HepG2 (cell line): ENCODE data around the gene UST. TPM values are rescaled to one million over a fixed set of nuclear protein-coding genes. Genes with fewer than 3 reads are reported as not detected.
A peak's percentile ranks its signal among the peaks of the same experiment; 100 is the strongest.

Source experiments
- ATAC-seq: fragments of 200-7000 bp; cut with Tn5 transposase; 3 replicates; pipeline ENCODE4 v1.9.1; 2020; ENCODE audit warnings: mild to moderate bottlenecking, moderate library complexity
- BruUV-seq: library from RNA; stranded (reverse); fragments of 400-500 nt; replicated peaks from 2 replicates; lab custom pipeline; 2021; lab: Mats Ljungman, UMichigan
- CTCF ChIA-PET: fragments of 300-600 bp; formaldehyde crosslinking; extraction: SDS; loops from one replicate; lab custom pipeline; 2021; ENCODE audit warnings: low total read pairs, inconsistent platforms, low intra/inter-chr PET ratio; lab: Yijun Ruan, JAX
- POLR2A ChIA-PET: fragments of 350-600 bp; sonication (Branson Sonifier 250); formaldehyde crosslinking; loops from one replicate; lab custom pipeline; 2020; ENCODE audit warnings: antibody characterized with exemption, inconsistent platforms; lab: Yijun Ruan, JAX
- DNase-seq: peaks from one replicate; pipeline ENCODE4 v3.0.0-alpha.2; 2015; ENCODE audit warnings: low spot score
- FAIRE-seq: peaks from 3 replicates; lab custom pipeline; 2011; peaks lifted over from hg19 to GRCh38; lab: Jason Lieb, UNC
- H2AFZ ChIP-seq: one replicate; pipeline ENCODE4 v1.6.1; 2011; ENCODE audit warnings: low read length, inconsistent platforms
- H3K27ac ChIP-seq: fragments of 300-600 bp; 3 replicates; pipeline ENCODE4 v1.8.0; 2011; ENCODE audit warnings: mixed run types, mild to moderate bottlenecking, mixed read lengths, low read length, inconsistent platforms; ENCODE audit not compliant: insufficient read depth; ENCODE audit errors: extremely low read length
- H3K27me3 ChIP-seq, 2 experiments: fragments of 200-600 bp in 1 of 2; 2 replicates in 1 of 2; 3 replicates in 1 of 2; pipeline versions ENCODE4 v1.6.0 to v1.8.0; 2011; ENCODE audit warnings: low read length in 2 of 2, mild to moderate bottlenecking in 2 of 2, moderate library complexity in 2 of 2, inconsistent platforms in 1 of 2; ENCODE audit not compliant: insufficient read depth in 2 of 2, control insufficient read depth in 1 of 2
- H3K36me3 ChIP-seq, 2 experiments: fragments of 200-600 bp in 1 of 2; replicated peaks in 1 of 2; 2 replicates in 1 of 2; 3 replicates in 1 of 2; pipeline versions ENCODE4 v1.5.1 to v1.8.0; 2011; ENCODE audit warnings: low read length in 2 of 2, inconsistent platforms in 1 of 2; ENCODE audit not compliant: insufficient read depth in 2 of 2, control insufficient read depth in 1 of 2
- H3K4me1 ChIP-seq: 2 replicates; pipeline ENCODE4 v1.5.1; 2012; ENCODE audit warnings: low read length, inconsistent platforms; ENCODE audit not compliant: insufficient read depth
- H3K4me2 ChIP-seq: 2 replicates; pipeline ENCODE4 v1.6.0; 2011; ENCODE audit warnings: low read depth, low read length, inconsistent platforms
- H3K4me3 ChIP-seq, 3 experiments: fragments of 200-600 bp in 1 of 3; sonication (generic), shearing (Covaris generic) in 1 of 3; replicated peaks in 1 of 3; 2 replicates each; pipeline ENCODE4 v1.5.1; 2011 to 2016; ENCODE audit warnings: low read length in 3 of 3, inconsistent platforms in 2 of 3, low read depth in 2 of 3, mild to moderate bottlenecking in 2 of 3, control low read depth in 1 of 3, mixed read lengths in 1 of 3; ENCODE audit not compliant: insufficient read depth in 1 of 3
- H3K79me2 ChIP-seq: one replicate; pipeline ENCODE4 v1.6.1; 2011; ENCODE audit warnings: low read length, inconsistent platforms; ENCODE audit not compliant: insufficient read depth
- H3K9ac ChIP-seq: 2 replicates; pipeline ENCODE4 v1.6.0; 2011; ENCODE audit warnings: mild to moderate bottlenecking, low read depth, low read length, inconsistent platforms; ENCODE audit not compliant: insufficient read depth
- H3K9me3 ChIP-seq: 2 replicates; pipeline ENCODE4 v1.5.1; 2012; ENCODE audit warnings: mild to moderate bottlenecking, low read length
- H4K20me1 ChIP-seq: 2 replicates; pipeline ENCODE4 v1.6.0; 2011; ENCODE audit warnings: inconsistent platforms, mild to moderate bottlenecking, low read length, moderate library complexity; ENCODE audit not compliant: insufficient read depth
- ARID3A ChIP-seq: IDR thresholded peaks from 2 replicates; pipeline ENCODE4 v1.6.1; 2012; ENCODE audit warnings: low read depth, low read length, improper control_type of control experiment
- ATF2 ChIP-seq: sonication (generic); formaldehyde crosslinking; IDR thresholded peaks from 2 replicates; pipeline ENCODE4 v1.4.0; 2020; ENCODE audit warnings: missing genetic modification reagents
- ELF3 ChIP-seq: IDR thresholded peaks from 2 replicates; pipeline ENCODE4 v1.6.1; 2016; ENCODE audit warnings: missing genetic modification reagents, missing compliant biosample characterization
- ESRRA ChIP-seq: sonication (generic); formaldehyde crosslinking; IDR thresholded peaks from 2 replicates; pipeline ENCODE4 v1.5.1; 2020; ENCODE audit warnings: mild to moderate bottlenecking, low read depth, missing genetic modification reagents
- FOSL2 ChIP-seq: sonication (generic); formaldehyde crosslinking; IDR thresholded peaks from 2 replicates; pipeline ENCODE4 v1.4.0; 2020; ENCODE audit warnings: missing genetic modification reagents
- FOXK1 ChIP-seq: sonication (generic); formaldehyde crosslinking; IDR thresholded peaks from 2 replicates; pipeline ENCODE4 v1.4.0; 2020; ENCODE audit warnings: low read depth, missing genetic modification reagents, borderline replicate concordance
- FOXM1 ChIP-seq: sonication (generic); formaldehyde crosslinking; IDR thresholded peaks from 2 replicates; pipeline ENCODE4 v1.5.0; 2020; ENCODE audit warnings: missing genetic modification reagents
- GATAD2A ChIP-seq: IDR thresholded peaks from 2 replicates; pipeline ENCODE4 v1.6.1; 2016
- HMGA1 ChIP-seq: sonication (generic); formaldehyde crosslinking; conservative IDR thresholded peaks from 2 replicates; pipeline ENCODE4 v1.4.0; 2020; ENCODE audit warnings: missing genetic modification reagents
- ISX ChIP-seq: sonication (generic); formaldehyde crosslinking; conservative IDR thresholded peaks from 2 replicates; pipeline ENCODE4 v1.5.0; 2020; ENCODE audit warnings: missing genetic modification reagents
- KAT8 ChIP-seq: IDR thresholded peaks from 2 replicates; pipeline ENCODE4 v1.6.1; 2016; ENCODE audit warnings: missing genetic modification reagents, missing compliant biosample characterization
- MIER2 ChIP-seq: IDR thresholded peaks from 2 replicates; pipeline ENCODE4 v1.6.1; 2016; ENCODE audit warnings: missing biosample characterization, missing genetic modification reagents
- RAD21 ChIP-seq: fragments of 450-650 bp; formaldehyde crosslinking; IDR thresholded peaks from 2 replicates; pipeline ENCODE4 v1.5.0; 2020; ENCODE audit warnings: mild to moderate bottlenecking
- REPIN1 ChIP-seq: sonication (generic); formaldehyde crosslinking; IDR thresholded peaks from 2 replicates; pipeline ENCODE4 v1.8.0; 2022; ENCODE audit warnings: missing genetic modification reagents, low read depth, mild to moderate bottlenecking, borderline replicate concordance
- RXRB ChIP-seq: IDR thresholded peaks from 2 replicates; pipeline ENCODE4 v1.6.1; 2016; ENCODE audit warnings: borderline replicate concordance, missing genetic modification reagents, missing compliant biosample characterization
- SALL1 ChIP-seq: sonication (generic); formaldehyde crosslinking; IDR thresholded peaks from 2 replicates; pipeline ENCODE4 v1.8.0; 2022; ENCODE audit warnings: mild to moderate bottlenecking, missing genetic modification reagents
- SCMH1 ChIP-seq: sonication (generic); formaldehyde crosslinking; IDR thresholded peaks from 2 replicates; pipeline ENCODE4 v1.9.0; 2021; ENCODE audit warnings: missing genetic modification reagents, mild to moderate bottlenecking, borderline replicate concordance
- SMAD3 ChIP-seq: sonication (generic); formaldehyde crosslinking; IDR thresholded peaks from 2 replicates; pipeline ENCODE4 v1.4.0; 2020; ENCODE audit warnings: missing genetic modification reagents
- SP2 ChIP-seq: sonication (generic); formaldehyde crosslinking; IDR thresholded peaks from 2 replicates; pipeline ENCODE4 v1.5.1; 2020; ENCODE audit warnings: mild to moderate bottlenecking, missing genetic modification reagents
- SSRP1 ChIP-seq: IDR thresholded peaks from 2 replicates; pipeline ENCODE4 v1.6.1; 2016; ENCODE audit warnings: control low read depth
- STAG1 ChIP-seq: sonication (generic); formaldehyde crosslinking; IDR thresholded peaks from 2 replicates; pipeline ENCODE4 v1.4.0; 2020; ENCODE audit warnings: missing genetic modification reagents
- ZNF205 ChIP-seq: IDR thresholded peaks from 2 replicates; pipeline ENCODE4 v1.6.1; 2018; ENCODE audit warnings: missing biosample characterization, missing genetic modification reagents
- ZNF225 ChIP-seq: sonication (generic); formaldehyde crosslinking; IDR thresholded peaks from 2 replicates; pipeline ENCODE4 v1.4.0; 2020; ENCODE audit warnings: mild to moderate bottlenecking, missing genetic modification reagents
- ZNF234 ChIP-seq: sonication (generic); formaldehyde crosslinking; conservative IDR thresholded peaks from 2 replicates; pipeline ENCODE4 v1.5.1; 2020; ENCODE audit warnings: mild to moderate bottlenecking, missing genetic modification reagents
- ZNF567 ChIP-seq: sonication (generic); formaldehyde crosslinking; IDR thresholded peaks from 2 replicates; pipeline ENCODE4 v1.8.1; 2023; ENCODE audit warnings: mild to moderate bottlenecking, missing genetic modification reagents, borderline replicate concordance
- ZNF772 ChIP-seq: sonication (generic); formaldehyde crosslinking; IDR thresholded peaks from 2 replicates; pipeline ENCODE4 v1.5.0; 2020; ENCODE audit warnings: mild to moderate bottlenecking, missing genetic modification reagents
- WGBS: methylation state at CpG from one replicate; pipeline ENCODE4 v1.1.6; 2017; ENCODE audit warnings: low lambda C conversion rate; 5-methylcytosine and 5-hydroxymethylcytosine counted together
- in situ Hi-C: cut with HindIII; loops from 2 replicates; pipeline ENCODE4 v1.10.0; 2017; ENCODE audit warnings: low pct_unique_long_range_greater_than_20kb; ENCODE audit not compliant: extremely low pct_ligation_motif_present
- intact Hi-C: fragments of 100-400 bp; cut with micrococcal nuclease; formaldehyde crosslinking; loops from one replicate; pipeline ENCODE4 v1.10.0; 2022; ENCODE audit not compliant: unreplicated experiment
- polyA plus RNA-seq, 8 experiments: library from polyadenylated mRNA; depleted of rRNA in 3 of 8; stranded (reverse) in 7 of 8; unstranded in 1 of 8; fragments of >200 nt; fragmentation: Illumina TruSeq in 4 of 8; extraction: Trizol in 4 of 8; gene quantifications; 2 replicates each; pipeline versions ENCODE4 v1.2.1 to v1.2.3, GENCODE V29; 2011 to 2016; ENCODE audit warnings: low read depth in 4 of 8, missing spikeins in 1 of 8, mixed read lengths in 1 of 8; ENCODE audit not compliant: insufficient read depth in 1 of 8
- total RNA-seq, 5 experiments: library from RNA; depleted of rRNA; stranded (reverse); fragments of >200 nt; fragmentation: Illumina TruSeq; extraction: Trizol; gene quantifications; 2 replicates each; pipeline ENCODE4 v1.2.3, GENCODE V29; 2016; ENCODE audit warnings: low read depth in 1 of 5

Gene UST
- total and polyA plus RNA-seq, 2 of the 13 experiments (the other 11 are each of a cell fraction or from before 2014, with no cell fraction given): 0.27 TPM; not detected in 1

- H3K9me3 ChIP-seq: no peaks in the 10 kb centered on the region
- 31% methylated on average over 6 of the region's 6 CpGs for WGBS
- POLR2A ChIA-PET: interaction anchor here (1.0 kb wide), 1 partner anchor 339 kb away, joined by 3 read pairs; no protein-coding TSS in a partner anchor
- FAIRE-seq (peak; percentile 77), ATAC-seq (peak; percentile 97), DNase-seq (peak; percentile 62)
- H3K9ac ChIP-seq: no peak overlapping the region
- H3K4me1 ChIP-seq: peaks cover 23% of the 10 kb centered on the region
- H2AFZ ChIP-seq: no peak overlapping the region
- H3K79me2 ChIP-seq: no peaks in the 10 kb centered on the region
- BruUV-seq: no TSS peak
- in situ Hi-C loops: loop anchor here (5.0 kb wide), 2 partner anchors 50 to 345 kb away; no protein-coding TSS in a partner anchor
- CTCF ChIA-PET: interaction anchor here (1.1 to 2.2 kb wide), 4 partner anchors 54 to 435 kb away, joined by 4 to 36 read pairs (median 10); no protein-coding TSS in a partner anchor
- no peak overlapping the region for H3K4me2 ChIP-seq
- H3K4me3 ChIP-seq: no peak overlapping the region
- H3K36me3 ChIP-seq: no peaks in the 10 kb centered on the region
- H3K27ac ChIP-seq: no peak overlapping the region
- H3K27me3 ChIP-seq: peaks cover 0 to 4% of the 10 kb centered on the region in 2 experiments; a peak in 1 of 5 replicates
- intact Hi-C loops: loop anchor here (1.0 to 5.0 kb wide), 4 partner anchors 54 to 435 kb away; partner anchors contain the start of gene TAB2
- no peaks in the 10 kb centered on the region for H4K20me1 ChIP-seq
- no peak for TF ChIP-seq ZNF772
- TF ChIP-seq ELF3 (CRISPR knock-in tag): peak; percentile 43; the same call in 1 of the 2 replicates
- peak; percentile 32; the same call in 1 of the 2 replicates for TF ChIP-seq FOXK1
- peak; percentile 16; the same call in 1 of the 2 replicates for TF ChIP-seq SALL1 (CRISPR knock-in tag)
- TF ChIP-seq FOXM1: no peak
- TF ChIP-seq ZNF234: no peak
- TF ChIP-seq SSRP1 (CRISPR knock-in tag): no peak
- TF ChIP-seq HMGA1 (CRISPR knock-in tag): no peak
- TF ChIP-seq ARID3A: no peak
- peak; percentile 91 for TF ChIP-seq RAD21
- 0 out of 2 replicates have a peak, but pooled peaks have one; percentile 23 for TF ChIP-seq KAT8
- TF ChIP-seq SP2: no peak
- TF ChIP-seq ZNF225: no peak
- TF ChIP-seq ZNF567: no peak
- no peak for TF ChIP-seq MIER2 (CRISPR knock-in tag)
- TF ChIP-seq ISX (CRISPR knock-in tag): no peak
- peak; percentile 39; the same call in 1 of the 2 replicates for TF ChIP-seq REPIN1 (CRISPR knock-in tag)
- TF ChIP-seq STAG1 (CRISPR knock-in tag): peak; percentile 90
- TF ChIP-seq SMAD3 (CRISPR knock-in tag): 0 out of 2 replicates have a peak, but pooled peaks have one; percentile 40
- TF ChIP-seq ESRRA (CRISPR knock-in tag): no peak
- 0 out of 2 replicates have a peak, but pooled peaks have one; percentile 21 for TF ChIP-seq ZNF205 (CRISPR knock-in tag)
- TF ChIP-seq ATF2: peak; percentile 33; the same call in 1 of the 2 replicates
- TF ChIP-seq SCMH1: no peak
- peak; percentile 45 for TF ChIP-seq GATAD2A
- TF ChIP-seq RXRB: peak; percentile 16; the same call in 1 of the 2 replicates
- 0 out of 2 replicates have a peak, but pooled peaks have one; percentile 27 for TF ChIP-seq FOSL2 (CRISPR knock-in tag)
Measured at GRCh38 chr6:149082320-149082719, 335.5 kb downstream of the UST start.
